ENCODE data around the gene SLC26A9. TPM values are rescaled to one million over a fixed set of nuclear protein-coding genes. Genes with fewer than 3 reads are reported as not detected.

The SLC26A9 gene
- total and polyA plus RNA-seq, 10 of the 15 experiments (the other 5 are each of a cell fraction or from before 2014, with no cell fraction given) = 0.09 to 0.40 (median 0.17) TPM

- H3K4me1 ChIP-seq (ENCODE audit: control insufficient read depth, insufficient read depth, low read length) = peaks cover 9% of the 10 kb centered on the region; the same call in 1 of the 2 replicates
- intact Hi-C loops (cut with micrococcal nuclease; ENCODE audit: unreplicated experiment) (no loop called here), in situ Hi-C loops (cut with MboI) (no loop called here)
- H3K9ac ChIP-seq (ENCODE audit: control insufficient read depth, insufficient read depth, low read length) = no peak overlapping the region
- RAD21 ChIA-PET (ENCODE audit: unreplicated experiment) = no interaction called here
- no TSS peak for BruUV-seq (replicated peaks)
- H3K4me2 ChIP-seq (ENCODE audit: control insufficient read depth, insufficient read depth) = no peak overlapping the region
- TF ChIP-seq NFXL1 (IDR thresholded peaks at IDR 0.05; ENCODE audit: borderline replicate concordance) (no peak), MYB (IDR thresholded peaks at IDR 0.05; ENCODE audit: borderline replicate concordance, low read depth, low read length) (no peak), TCF3 (IDR thresholded peaks at IDR 0.05; ENCODE audit: borderline replicate concordance, insufficient read depth, low read depth, low read length) (no peak), CHD4 (IDR thresholded peaks at IDR 0.05) (no peak), CBX3 (IDR thresholded peaks at IDR 0.05; ENCODE audit: borderline replicate concordance, low read depth) (no peak), RAD51 (IDR thresholded peaks at IDR 0.05) (no peak), ZBTB11 (CRISPR knock-in tag; IDR thresholded peaks at IDR 0.05) (no peak)
- H2AFZ ChIP-seq (ENCODE audit: control insufficient read depth, low read depth, low read length) = no peak overlapping the region
- H3K4me3 ChIP-seq = no peak overlapping the region
- H3K27ac ChIP-seq (ENCODE audit: control insufficient read depth, insufficient read depth) = no peak overlapping the region
- H3K9me3 ChIP-seq (replicated peaks; ENCODE audit: control insufficient read depth, insufficient read depth, low read length) = no peaks in the 10 kb centered on the region
- SMC1A ChIA-PET (ENCODE audit: uncharacterized antibody, unreplicated experiment) = no interaction called here
- 51% methylated on average over 16 of the region's 16 CpGs for whole genome bisulfite sequencing (ENCODE audit: insufficient coverage, insufficient replicate concordance, low lambda C conversion rate, missing lambda C conversion rate)
- CTCF ChIA-PET = interaction anchor here (2.1 kb wide), 1 partner anchor 14 kb away, joined by 9 read pairs; no protein-coding TSS in a partner anchor
- POLR2A ChIA-PET = no interaction called here
- ATAC-seq (no peak), DNase-seq (ENCODE audit: low read depth, low spot score) (no peak), FAIRE-seq (no peak)
- H3K27me3 ChIP-seq (replicated peaks in 1 of 2; ENCODE audit: control insufficient read depth in 2 of 2, insufficient read depth in 2 of 2, low read length in 1 of 2) = peaks cover 0 to 2% of the 10 kb centered on the region in 2 experiments; a peak in 3 of 4 replicates
- H3K79me2 ChIP-seq (ENCODE audit: control insufficient read depth, insufficient read depth, low read length) = no peaks in the 10 kb centered on the region
- no peaks in the 10 kb centered on the region for H4K20me1 ChIP-seq (ENCODE audit: control insufficient read depth, insufficient read depth)
- H3K36me3 ChIP-seq (ENCODE audit: control insufficient read depth in 2 of 2, insufficient read depth in 2 of 2, low read length in 1 of 2) = no peaks in the 10 kb centered on the region
These were observed 20.3 kb upstream of the SLC26A9 start for GRCh38 chr1:205963352-205964155.
